H9 (cell line): ENCODE measurements around the gene CATSPERE. TPM values are rescaled to one million over a fixed set of nuclear protein-coding genes. Genes with fewer than 3 reads are reported as not detected.

Source experiments
- DNase-seq: peaks from one replicate; pipeline ENCODE4 v3.0.0-alpha.2; 2017
- H2AFZ ChIP-seq: one replicate; pipeline ENCODE4 v1.6.1; 2013; ENCODE audit warnings: mild to moderate bottlenecking, low read length, control low read depth, moderate library complexity
- H2AK5ac ChIP-seq: 2 replicates; pipeline ENCODE4 v1.6.1; 2013; ENCODE audit warnings: low read length, control low read depth, mixed read lengths; ENCODE audit not compliant: insufficient read length
- H2BK120ac ChIP-seq: one replicate; pipeline ENCODE4 v1.6.1; 2013; ENCODE audit warnings: low read depth, mild to moderate bottlenecking, low read length, control low read depth, inconsistent platforms; ENCODE audit not compliant: poor library complexity, severe bottlenecking
- H2BK12ac ChIP-seq: 2 replicates; pipeline ENCODE4 v1.6.1; 2013; ENCODE audit warnings: low read length, control low read depth, mixed read lengths, low read depth; ENCODE audit not compliant: insufficient read length
- H2BK15ac ChIP-seq: 2 replicates; pipeline ENCODE4 v1.6.1; 2013; ENCODE audit warnings: low read depth, low read length, control low read depth
- H2BK20ac ChIP-seq: one replicate; pipeline ENCODE4 v1.6.1; 2013; ENCODE audit warnings: low read depth, mild to moderate bottlenecking, low read length, control low read depth, inconsistent platforms; ENCODE audit not compliant: poor library complexity, severe bottlenecking
- H2BK5ac ChIP-seq: 2 replicates; pipeline ENCODE4 v1.6.1; 2013; ENCODE audit warnings: low read length, control low read depth, mixed read lengths; ENCODE audit not compliant: insufficient read length
- H3K14ac ChIP-seq: 2 replicates; pipeline ENCODE4 v1.6.1; 2013; ENCODE audit warnings: low read length, control low read depth; ENCODE audit not compliant: insufficient read depth
- H3K18ac ChIP-seq: 2 replicates; pipeline ENCODE4 v1.6.1; 2013; ENCODE audit warnings: low read depth, mild to moderate bottlenecking, mixed read lengths, low read length, control low read depth; ENCODE audit not compliant: insufficient read length
- H3K23ac ChIP-seq: 2 replicates; pipeline ENCODE4 v1.6.1; 2013; ENCODE audit warnings: low read length, control low read depth, mixed read lengths, low read depth; ENCODE audit not compliant: insufficient read length
- H3K23me2 ChIP-seq: 2 replicates; pipeline ENCODE4 v1.6.1; 2013; ENCODE audit warnings: low read depth, mild to moderate bottlenecking, mixed read lengths, low read length, control low read depth; ENCODE audit not compliant: insufficient read length, poor library complexity, severe bottlenecking
- H3K27ac ChIP-seq: 2 replicates; pipeline ENCODE4 v1.5.1; 2013; ENCODE audit warnings: low read length, control low read depth, mixed read lengths, low read depth; ENCODE audit not compliant: insufficient read length
- H3K27me3 ChIP-seq: 2 replicates; pipeline ENCODE4 v1.6.1; 2013; ENCODE audit warnings: low read length, control low read depth, inconsistent platforms; ENCODE audit not compliant: insufficient read depth
- H3K4ac ChIP-seq: 2 replicates; pipeline ENCODE4 v1.6.1; 2013; ENCODE audit warnings: low read depth, mild to moderate bottlenecking, control low read depth, inconsistent platforms, low read length, moderate library complexity
- H3K4me1 ChIP-seq: 2 replicates; pipeline ENCODE4 v1.6.1; 2013; ENCODE audit warnings: low read length, control low read depth, inconsistent platforms; ENCODE audit not compliant: insufficient read depth
- H3K4me2 ChIP-seq: 2 replicates; pipeline ENCODE4 v1.6.1; 2013; ENCODE audit warnings: low read length, control low read depth, mixed read lengths; ENCODE audit not compliant: insufficient read length, insufficient read depth
- H3K56ac ChIP-seq: 2 replicates; pipeline ENCODE4 v1.6.1; 2013; ENCODE audit warnings: low read depth, mild to moderate bottlenecking, mixed read lengths, low read length, control low read depth; ENCODE audit not compliant: insufficient read length
- H3K79me1 ChIP-seq: 2 replicates; pipeline ENCODE4 v1.6.1; 2013; ENCODE audit warnings: low read depth, mild to moderate bottlenecking, moderate library complexity, low read length, control low read depth, inconsistent platforms; ENCODE audit not compliant: insufficient read depth, poor library complexity, severe bottlenecking
- H3K79me2 ChIP-seq: 2 replicates; pipeline ENCODE4 v1.6.1; 2013; ENCODE audit warnings: low read length, control low read depth, inconsistent platforms; ENCODE audit not compliant: insufficient read depth
- H3K9ac ChIP-seq: 2 replicates; pipeline ENCODE4 v1.6.1; 2013; ENCODE audit warnings: low read length, control low read depth, mixed read lengths; ENCODE audit not compliant: insufficient read length; ENCODE audit errors: extremely low read depth
- H3K9me3 ChIP-seq: one replicate; pipeline ENCODE4 v1.6.1; 2013; ENCODE audit warnings: low read depth, low read length, inconsistent platforms; ENCODE audit not compliant: control insufficient read depth
- H3T11ph ChIP-seq: one replicate; pipeline ENCODE4 v1.6.1; 2013; ENCODE audit warnings: mild to moderate bottlenecking, low read length, control low read depth, inconsistent platforms
- H4K20me1 ChIP-seq: one replicate; pipeline ENCODE4 v1.6.1; 2013; ENCODE audit not compliant: control insufficient read depth, insufficient read length, insufficient read depth
- H4K5ac ChIP-seq: 2 replicates; pipeline ENCODE4 v1.6.1; 2013; ENCODE audit warnings: low read depth, mild to moderate bottlenecking, mixed read lengths, low read length, control low read depth; ENCODE audit not compliant: insufficient read length
- H4K8ac ChIP-seq: replicated peaks from 2 replicates; pipeline ENCODE4 v1.6.1; 2013; ENCODE audit warnings: low read length, control low read depth, mixed read lengths, low read depth; ENCODE audit not compliant: insufficient read length
- H4K91ac ChIP-seq: 2 replicates; pipeline ENCODE4 v1.6.1; 2013; ENCODE audit warnings: low read depth, mild to moderate bottlenecking, moderate library complexity, mixed read lengths, low read length, control low read depth; ENCODE audit not compliant: insufficient read length
- H3K27ac Mint-ChIP-seq, 3 experiments: 2 replicates in 2 of 3; 3 replicates in 1 of 3; pipeline ENCODE4 v1.8.0; 2020 to 2021; ENCODE audit warnings: mixed read lengths in 3 of 3, mild to moderate bottlenecking in 1 of 3, moderate library complexity in 1 of 3
- H3K27me3 Mint-ChIP-seq: 2 replicates; pipeline ENCODE4 v1.8.0; 2021; ENCODE audit warnings: low read depth, mild to moderate bottlenecking, moderate library complexity, mixed read lengths
- H3K36me3 Mint-ChIP-seq, 3 experiments: 2 replicates in 2 of 3; 3 replicates in 1 of 3; pipeline ENCODE4 v1.8.0; 2020 to 2021; ENCODE audit warnings: low read depth in 3 of 3, mixed read lengths in 3 of 3; ENCODE audit not compliant: insufficient read depth in 1 of 3
- H3K4me1 Mint-ChIP-seq, 2 experiments: 2 replicates each; pipeline ENCODE4 v1.8.0; 2020; ENCODE audit warnings: mixed read lengths in 2 of 2
- H3K4me3 Mint-ChIP-seq, 2 experiments: 2 replicates in 1 of 2; 3 replicates in 1 of 2; pipeline ENCODE4 v1.8.0; 2020 to 2021; ENCODE audit warnings: mild to moderate bottlenecking in 2 of 2, mixed read lengths in 2 of 2, moderate library complexity in 1 of 2
- H3K9me3 Mint-ChIP-seq, 2 experiments: 2 replicates in 1 of 2; 3 replicates in 1 of 2; pipeline ENCODE4 v1.8.0; 2020; ENCODE audit warnings: mild to moderate bottlenecking in 2 of 2, mixed read lengths in 2 of 2, moderate library complexity in 1 of 2
- CTCF ChIP-seq: fragments of 200-600 bp; sonication (generic); conservative IDR thresholded peaks from 3 replicates; pipeline ENCODE4 v1.8.0; 2021; ENCODE audit warnings: antibody characterized with exemption, mild to moderate bottlenecking
- WGBS: extraction: QIAGEN DNeasy Blood & Tissue Kit; methylation state at CpG from one replicate; pipeline ENCODE4 v1.1.7; 2013; ENCODE audit warnings: missing lambda C conversion rate, low lambda C conversion rate, mixed read lengths; ENCODE audit not compliant: insufficient read length; ENCODE audit errors: extremely low coverage; 5-methylcytosine and 5-hydroxymethylcytosine counted together
- total RNA-seq: library from RNA; stranded (reverse); gene quantifications from 2 replicates; pipeline ENCODE4 v1.2.1, GENCODE V29; 2021

Gene CATSPERE
- total RNA-seq, 1 experiment from 2014 or later = 0.31 TPM

- no peaks in the 10 kb centered on the region for H3K27me3 ChIP-seq
- H2AK5ac ChIP-seq = no peak overlapping the region
- no peaks in the 10 kb centered on the region for H3K79me2 ChIP-seq
- no peak overlapping the region for H2BK20ac ChIP-seq
- H3K23ac ChIP-seq = no peak overlapping the region
- H4K91ac ChIP-seq = no peak overlapping the region
- no peak overlapping the region for H3K14ac ChIP-seq
- no peaks in the 10 kb centered on the region for H3K4me1 ChIP-seq
- TF ChIP-seq CTCF = no peak
- H3K23me2 ChIP-seq = no peaks in the 10 kb centered on the region
- H2AFZ ChIP-seq = no peak overlapping the region
- no peaks in the 10 kb centered on the region for H3K9me3 ChIP-seq
- no peaks in the 10 kb centered on the region for H4K20me1 ChIP-seq
- H2BK12ac ChIP-seq = no peak overlapping the region
- Mint-ChIP-seq H3K4me3 (no peak overlapping the region), H3K27ac (no peak overlapping the region), H3K9me3 (no peaks in the 10 kb centered on the region), H3K27me3 (no peaks in the 10 kb centered on the region), H3K36me3 (peaks cover 0 to 4% (median 0%) of the 10 kb centered on the region in 3 experiments; a peak in 2 of 7 replicates), H3K4me1 (peaks cover 10% of the 10 kb centered on the region in 2 experiments)
- no peak overlapping the region for H3K9ac ChIP-seq
- no peak overlapping the region for H3K4me2 ChIP-seq
- no peak overlapping the region for H3K4ac ChIP-seq
- H3K56ac ChIP-seq = no peak overlapping the region
- H3K27ac ChIP-seq = no peak overlapping the region
- H2BK5ac ChIP-seq = no peak overlapping the region
- no peak for DNase-seq
- no peak overlapping the region for H4K8ac ChIP-seq
- no peak overlapping the region for H3K18ac ChIP-seq
- no CpG with 5 or more reads among the region's 5 CpGs for WGBS
- no peak overlapping the region for H3T11ph ChIP-seq
- H2BK15ac ChIP-seq = no peak overlapping the region
- H3K79me1 ChIP-seq = no peaks in the 10 kb centered on the region
- no peak overlapping the region for H2BK120ac ChIP-seq
- no peak overlapping the region for H4K5ac ChIP-seq
Measured at GRCh38 chr1:244598611-244599010, 137.5 kb downstream of the CATSPERE start.
